Ovary (tissue), 3 donors: ENCODE results near the gene VAPB.

ENCODE experiments used
- CTCF ChIP-seq, 3 donors: fragments of 450-650 bp in 2 of 3; fragments of 200-600 bp in 1 of 3; IDR thresholded peaks; one replicate each; pipeline versions ENCODE4 v1.5.1 to v1.8.0; 2016 to 2022; ENCODE audit warnings: antibody characterized with exemption in 3 of 3, mild to moderate bottlenecking in 1 of 3
- EP300 ChIP-seq: sonication (generic); formaldehyde crosslinking; IDR thresholded peaks from one replicate; pipeline ENCODE4 v1.6.1; 2017; ENCODE audit warnings: antibody characterized with exemption
- POLR2A ChIP-seq: fragments of 450-650 bp; IDR thresholded peaks from one replicate; pipeline ENCODE4 v1.6.1; 2017; ENCODE audit warnings: antibody characterized with exemption, mild to moderate bottlenecking, moderate library complexity
- donor health status: DM: no; HTN: no; CAD: no.

GRCh38 chr20:58395604-58396003 lies 6.6 kb downstream of the VAPB start:
- TF ChIP-seq CTCF (IDR thresholded peaks at IDR 0.05) (no peak), POLR2A (no peak), EP300 (no peak)
